ENCODE data around the gene TMPRSS4. TPM values are rescaled to one million over a fixed set of nuclear protein-coding genes. Genes with fewer than 3 reads are reported as not detected.

TMPRSS4 gene, protein sequence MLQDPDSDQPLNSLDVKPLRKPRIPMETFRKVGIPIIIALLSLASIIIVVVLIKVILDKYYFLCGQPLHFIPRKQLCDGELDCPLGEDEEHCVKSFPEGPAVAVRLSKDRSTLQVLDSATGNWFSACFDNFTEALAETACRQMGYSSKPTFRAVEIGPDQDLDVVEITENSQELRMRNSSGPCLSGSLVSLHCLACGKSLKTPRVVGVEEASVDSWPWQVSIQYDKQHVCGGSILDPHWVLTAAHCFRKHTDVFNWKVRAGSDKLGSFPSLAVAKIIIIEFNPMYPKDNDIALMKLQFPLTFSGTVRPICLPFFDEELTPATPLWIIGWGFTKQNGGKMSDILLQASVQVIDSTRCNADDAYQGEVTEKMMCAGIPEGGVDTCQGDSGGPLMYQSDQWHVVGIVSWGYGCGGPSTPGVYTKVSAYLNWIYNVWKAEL
- total RNA-seq, result under 1 TPM in 1 of 3 donors, not detected in 2; 0.98 TPM

DNA sequence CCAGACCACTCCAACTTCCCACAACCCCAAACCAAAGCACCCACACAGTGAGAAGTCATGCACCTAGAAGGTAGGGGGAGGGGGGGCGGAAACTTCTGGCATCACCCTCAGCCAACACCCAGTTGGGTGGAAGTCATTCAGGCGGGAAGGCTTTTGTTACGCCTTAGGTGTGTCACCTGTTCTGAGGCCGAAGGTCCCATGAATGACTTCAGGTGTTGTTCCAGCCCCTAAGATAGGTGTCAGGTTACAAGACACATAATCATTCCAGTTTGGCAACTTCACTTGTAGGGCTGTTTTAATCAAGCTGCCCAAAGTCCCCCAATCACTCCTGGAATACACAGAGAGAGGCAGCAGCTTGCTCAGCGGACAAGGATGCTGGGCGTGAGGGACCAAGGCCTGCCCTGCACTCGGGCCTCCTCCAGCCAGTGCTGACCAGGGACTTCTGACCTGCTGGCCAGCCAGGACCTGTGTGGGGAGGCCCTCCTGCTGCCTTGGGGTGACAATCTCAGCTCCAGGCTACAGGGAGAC is at the start of gene TMPRSS4:
TSS of gene TMPRSS4 (plus strand) at position 325 of the 528 bp plus-strand sequence. CDS start 225 bp downstream, outside the sequence.
- no peaks in the 10 kb centered on the region for H3K4me1 ChIP-seq
- no peak for DNase-seq (ENCODE audit: low spot score in 2 of 2)
- H3K27ac ChIP-seq, result no peak within 1 kb of the TSS
- H3K9me3 ChIP-seq, result no peaks in the 10 kb centered on the region
- no peaks in the 10 kb centered on the region for H3K27me3 ChIP-seq
- no peak for TF ChIP-seq POLR2AphosphoS5 (IDR thresholded peaks at IDR 0.05)
- TF ChIP-seq, protein P1, sequence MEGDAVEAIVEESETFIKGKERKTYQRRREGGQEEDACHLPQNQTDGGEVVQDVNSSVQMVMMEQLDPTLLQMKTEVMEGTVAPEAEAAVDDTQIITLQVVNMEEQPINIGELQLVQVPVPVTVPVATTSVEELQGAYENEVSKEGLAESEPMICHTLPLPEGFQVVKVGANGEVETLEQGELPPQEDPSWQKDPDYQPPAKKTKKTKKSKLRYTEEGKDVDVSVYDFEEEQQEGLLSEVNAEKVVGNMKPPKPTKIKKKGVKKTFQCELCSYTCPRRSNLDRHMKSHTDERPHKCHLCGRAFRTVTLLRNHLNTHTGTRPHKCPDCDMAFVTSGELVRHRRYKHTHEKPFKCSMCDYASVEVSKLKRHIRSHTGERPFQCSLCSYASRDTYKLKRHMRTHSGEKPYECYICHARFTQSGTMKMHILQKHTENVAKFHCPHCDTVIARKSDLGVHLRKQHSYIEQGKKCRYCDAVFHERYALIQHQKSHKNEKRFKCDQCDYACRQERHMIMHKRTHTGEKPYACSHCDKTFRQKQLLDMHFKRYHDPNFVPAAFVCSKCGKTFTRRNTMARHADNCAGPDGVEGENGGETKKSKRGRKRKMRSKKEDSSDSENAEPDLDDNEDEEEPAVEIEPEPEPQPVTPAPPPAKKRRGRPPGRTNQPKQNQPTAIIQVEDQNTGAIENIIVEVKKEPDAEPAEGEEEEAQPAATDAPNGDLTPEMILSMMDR (IDR thresholded peaks at IDR 0.05), result no peak
- TF ChIP-seq POLR2A (IDR thresholded peaks at IDR 0.05), result no peak
- no peaks in the 10 kb centered on the region for H3K36me3 ChIP-seq
- intact Hi-C loops (cut with DNase I; ENCODE audit: low total_unique reads), result no loop called here
- no peak within 1 kb of the TSS for H3K4me3 ChIP-seq

DNA sequence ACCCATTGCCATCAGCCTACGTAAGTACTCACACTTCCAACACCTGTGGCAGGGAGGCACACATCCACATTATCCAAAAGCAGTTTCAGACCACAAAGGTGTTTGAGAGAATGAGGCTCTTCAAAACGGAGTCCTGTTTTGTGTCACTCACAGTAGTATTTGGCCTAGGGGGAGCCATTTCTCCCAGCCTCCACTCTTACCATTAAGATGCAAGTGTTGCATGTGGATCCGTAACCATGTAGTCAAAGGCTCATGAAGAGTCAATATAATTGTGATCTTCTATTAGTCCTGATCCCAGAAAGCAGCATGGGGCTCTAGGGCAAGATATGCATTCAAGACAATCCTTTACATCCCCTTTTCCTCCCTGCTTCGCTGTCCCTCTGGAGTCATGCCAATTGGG is 49.2 kb upstream of the TMPRSS4 start:
- H3K27me3 ChIP-seq, result no peaks in the 10 kb centered on the region
- TF ChIP-seq, protein P1 (IDR thresholded peaks at IDR 0.05), result no peak
- intact Hi-C loops (cut with DNase I; ENCODE audit: low total_unique reads), result no loop called here
- no peaks in the 10 kb centered on the region for H3K9me3 ChIP-seq
- no peak for DNase-seq (ENCODE audit: low spot score in 2 of 2)
- H3K4me3 ChIP-seq, result no peak overlapping the region
- no peaks in the 10 kb centered on the region for H3K36me3 ChIP-seq
- H3K4me1 ChIP-seq, result no peaks in the 10 kb centered on the region
- H3K27ac ChIP-seq, result no peak overlapping the region

DNA sequence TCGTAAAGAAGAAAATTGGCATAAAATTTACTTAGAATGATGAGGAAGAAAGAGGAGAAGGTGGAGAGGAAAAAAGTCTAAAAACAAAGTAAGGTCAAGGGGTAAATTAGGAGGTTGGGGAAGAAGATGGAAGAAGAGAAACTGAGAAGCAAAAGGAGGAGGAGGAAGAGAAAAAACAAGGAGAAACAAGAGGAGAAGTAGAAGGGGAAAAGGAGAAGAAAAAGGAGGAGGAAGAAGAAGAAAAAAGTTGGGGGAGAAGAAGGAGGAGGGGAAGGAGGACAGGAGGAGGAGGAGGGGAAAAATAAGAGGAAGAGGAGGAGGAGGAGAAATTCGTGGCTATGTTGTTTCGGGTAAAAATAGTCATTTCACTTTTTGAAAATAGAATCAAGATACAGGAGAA is 48.3 kb upstream of the TMPRSS4 start:
- intact Hi-C loops (cut with DNase I; ENCODE audit: low total_unique reads), result no loop called here
- TF ChIP-seq, protein P1 (IDR thresholded peaks at IDR 0.05), result no peak
- TF ChIP-seq POLR2AphosphoS5 (IDR thresholded peaks at IDR 0.05) (no peak), POLR2A (IDR thresholded peaks at IDR 0.05) (no peak)
- H3K4me1 ChIP-seq, result no peaks in the 10 kb centered on the region
- H3K4me3 ChIP-seq, result no peak overlapping the region
- H3K9me3 ChIP-seq, result no peaks in the 10 kb centered on the region
- no peak for DNase-seq (ENCODE audit: low spot score in 2 of 2)
- H3K36me3 ChIP-seq, result no peaks in the 10 kb centered on the region
- H3K27ac ChIP-seq, result no peak overlapping the region
- no peaks in the 10 kb centered on the region for H3K27me3 ChIP-seq

DNA sequence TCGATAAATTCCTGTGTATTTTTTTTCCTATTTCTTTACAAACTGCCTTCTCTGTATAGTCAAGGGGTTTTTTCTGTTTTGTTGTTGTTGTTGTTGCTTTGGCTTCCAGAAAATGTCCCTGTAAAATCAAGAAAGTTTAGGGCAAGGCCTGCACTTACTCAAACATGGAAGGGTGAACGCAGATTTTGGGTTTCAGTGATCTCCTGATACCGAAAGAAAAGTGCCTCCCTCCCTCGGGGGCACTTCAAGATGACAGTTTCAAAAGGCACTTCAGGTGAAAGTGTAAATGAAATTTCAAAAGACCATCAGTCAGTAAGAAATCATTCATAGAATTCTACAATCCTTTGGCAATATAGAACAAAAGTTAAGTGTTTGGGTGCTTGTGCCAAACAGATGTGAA is 43.4 kb upstream of the TMPRSS4 start:
- no peaks in the 10 kb centered on the region for H3K9me3 ChIP-seq
- intact Hi-C loops (cut with DNase I; ENCODE audit: low total_unique reads), result no loop called here
- no peak overlapping the region for H3K4me3 ChIP-seq
- no peaks in the 10 kb centered on the region for H3K27me3 ChIP-seq
- H3K4me1 ChIP-seq, result no peaks in the 10 kb centered on the region
- no peak for DNase-seq (ENCODE audit: low spot score in 2 of 2)
- no peaks in the 10 kb centered on the region for H3K36me3 ChIP-seq
- no peak for TF ChIP-seq POLR2AphosphoS5 (IDR thresholded peaks at IDR 0.05)
- no peak for TF ChIP-seq POLR2A (IDR thresholded peaks at IDR 0.05)
- TF ChIP-seq, protein P1 (IDR thresholded peaks at IDR 0.05), result no peak
- no peak overlapping the region for H3K27ac ChIP-seq

DNA sequence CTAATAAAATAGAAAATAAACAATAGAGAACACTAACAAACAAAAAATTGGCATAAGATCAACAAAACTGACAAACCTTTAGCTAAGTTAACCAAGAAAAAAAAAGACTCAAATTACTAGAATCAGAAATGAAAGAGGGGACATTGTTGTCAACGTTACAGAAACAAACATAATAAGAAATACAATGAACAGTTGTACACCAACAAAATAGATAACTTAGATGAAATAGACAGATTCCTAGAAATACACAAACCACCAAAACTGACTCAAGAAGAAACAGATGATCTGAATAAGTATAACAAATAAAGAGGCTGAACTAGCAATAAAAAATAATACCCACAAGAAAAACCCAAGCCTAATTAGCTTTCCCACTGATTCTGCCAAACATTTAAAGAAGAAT is 34.7 kb upstream of the TMPRSS4 start:
- DNase-seq (ENCODE audit: low spot score in 2 of 2), result no peak
- no peak for TF ChIP-seq POLR2AphosphoS5 (IDR thresholded peaks at IDR 0.05)
- TF ChIP-seq, protein P1 (IDR thresholded peaks at IDR 0.05), result no peak
- TF ChIP-seq POLR2A (IDR thresholded peaks at IDR 0.05), result no peak
- H3K36me3 ChIP-seq, result no peaks in the 10 kb centered on the region
- H3K4me3 ChIP-seq, result no peak overlapping the region
- no peaks in the 10 kb centered on the region for H3K27me3 ChIP-seq
- no peaks in the 10 kb centered on the region for H3K9me3 ChIP-seq
- H3K4me1 ChIP-seq, result no peaks in the 10 kb centered on the region
- no peak overlapping the region for H3K27ac ChIP-seq
- intact Hi-C loops (cut with DNase I; ENCODE audit: low total_unique reads), result no loop called here

Data from breast epithelium (tissue), 4 donors.